ENCODE measurements around the gene FHOD3.

Gene FHOD3

DNA sequence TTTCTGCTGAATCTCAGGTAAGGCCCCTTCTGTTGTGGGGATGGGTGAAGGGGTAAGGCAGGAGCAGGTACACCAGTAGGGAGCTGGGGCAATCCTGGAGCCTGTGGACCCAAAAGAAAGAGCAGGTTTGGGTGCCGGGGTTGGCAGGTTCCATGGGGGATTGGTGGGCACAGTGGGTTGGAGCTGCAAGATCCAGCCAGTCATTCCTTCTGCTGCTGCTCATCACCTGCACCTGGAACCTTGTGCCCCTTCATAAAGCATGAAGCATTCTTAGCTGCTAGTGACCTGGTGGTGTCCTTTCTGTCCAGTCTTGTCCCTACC lies 24.9 kb downstream of the FHOD3 start:
- H3K4me1 ChIP-seq (ENCODE audit: insufficient read depth, low read length): peaks cover 6% of the 10 kb centered on the region; the same call in 1 of the 2 replicates
- H3K9me3 ChIP-seq (ENCODE audit: control insufficient read depth, insufficient read depth, low read length): no peaks in the 10 kb centered on the region
- H3K9ac ChIP-seq (ENCODE audit: low read depth, low read length): no peak overlapping the region
- H3K36me3 ChIP-seq (ENCODE audit: insufficient read depth, low read length): no peaks in the 10 kb centered on the region

GRCh38 chr18:36322734-36323133 lies 25.2 kb downstream of the FHOD3 start:
- H3K36me3 ChIP-seq (ENCODE audit: insufficient read depth, low read length): no peaks in the 10 kb centered on the region
- no peaks in the 10 kb centered on the region for H3K9me3 ChIP-seq (ENCODE audit: control insufficient read depth, insufficient read depth, low read length)
- no peak overlapping the region for H3K9ac ChIP-seq (ENCODE audit: low read depth, low read length)
- peaks cover 6% of the 10 kb centered on the region; the same call in 1 of the 2 replicates for H3K4me1 ChIP-seq (ENCODE audit: insufficient read depth, low read length)

DNA sequence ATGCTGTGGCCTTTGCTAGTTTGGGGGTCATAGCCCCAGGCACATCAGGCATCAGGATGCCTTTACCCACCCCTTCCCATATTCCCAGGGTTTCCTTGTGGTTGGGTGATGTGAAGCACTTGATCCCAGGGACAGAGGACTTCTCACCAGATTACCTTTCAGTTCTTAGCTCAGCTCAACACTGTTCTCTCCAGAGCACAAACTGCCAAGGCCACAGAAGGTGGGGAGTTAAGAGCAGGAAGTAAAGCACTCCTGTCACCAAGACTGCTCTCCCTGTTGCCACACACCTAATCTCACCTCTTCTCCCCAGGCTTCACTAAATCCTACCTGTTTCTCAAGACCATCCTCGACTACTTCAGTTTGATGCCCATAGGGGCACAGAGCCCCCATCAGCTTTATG lies 25.9 kb downstream of the FHOD3 start:
- Histone ChIP-seq H3K9me3 (ENCODE audit: control insufficient read depth, insufficient read depth, low read length) (no peaks in the 10 kb centered on the region), H3K36me3 (ENCODE audit: insufficient read depth, low read length) (no peaks in the 10 kb centered on the region), H3K4me1 (ENCODE audit: insufficient read depth, low read length) (peaks cover 6% of the 10 kb centered on the region; the same call in 1 of the 2 replicates), H3K9ac (ENCODE audit: low read depth, low read length) (no peak overlapping the region)

- H3K9ac ChIP-seq (ENCODE audit: low read depth, low read length): no peak overlapping the region
- no peaks in the 10 kb centered on the region for H3K36me3 ChIP-seq (ENCODE audit: insufficient read depth, low read length)
- no peaks in the 10 kb centered on the region for H3K9me3 ChIP-seq (ENCODE audit: control insufficient read depth, insufficient read depth, low read length)
Measured at GRCh38 chr18:36325846-36326245, 28.3 kb downstream of the FHOD3 start.

DNA sequence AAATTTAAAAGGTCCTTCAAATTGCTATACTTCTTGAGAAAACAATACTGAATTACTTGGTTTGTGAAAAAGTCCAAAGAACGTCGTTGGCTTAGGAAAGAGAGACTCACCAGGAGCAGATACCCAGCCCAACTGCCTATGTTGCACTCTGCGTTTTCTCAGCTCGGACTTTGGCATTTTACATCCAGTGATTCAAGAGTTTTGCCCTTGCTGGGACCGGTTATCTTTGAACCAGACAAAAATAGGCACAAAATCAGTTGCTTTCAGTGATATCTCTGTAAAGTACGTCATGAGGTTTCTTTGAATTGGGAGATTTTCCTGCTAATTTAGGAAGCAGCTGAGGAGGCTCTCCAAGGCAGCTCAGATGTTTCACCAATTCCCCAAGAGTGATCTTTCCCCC lies 29.3 kb downstream of the FHOD3 start:
- Histone ChIP-seq H3K36me3 (ENCODE audit: insufficient read depth, low read length) (no peaks in the 10 kb centered on the region), H3K9ac (ENCODE audit: low read depth, low read length) (no peak overlapping the region), H3K4me1 (ENCODE audit: insufficient read depth, low read length) (peaks cover 19% of the 10 kb centered on the region), H3K9me3 (ENCODE audit: control insufficient read depth, insufficient read depth, low read length) (no peaks in the 10 kb centered on the region)

More at GRCh38 chr18:36325846-36326245, 28.3 kb downstream of the FHOD3 start:
- peaks cover 17% of the 10 kb centered on the region for H3K4me1 ChIP-seq (ENCODE audit: insufficient read depth, low read length)

DNA sequence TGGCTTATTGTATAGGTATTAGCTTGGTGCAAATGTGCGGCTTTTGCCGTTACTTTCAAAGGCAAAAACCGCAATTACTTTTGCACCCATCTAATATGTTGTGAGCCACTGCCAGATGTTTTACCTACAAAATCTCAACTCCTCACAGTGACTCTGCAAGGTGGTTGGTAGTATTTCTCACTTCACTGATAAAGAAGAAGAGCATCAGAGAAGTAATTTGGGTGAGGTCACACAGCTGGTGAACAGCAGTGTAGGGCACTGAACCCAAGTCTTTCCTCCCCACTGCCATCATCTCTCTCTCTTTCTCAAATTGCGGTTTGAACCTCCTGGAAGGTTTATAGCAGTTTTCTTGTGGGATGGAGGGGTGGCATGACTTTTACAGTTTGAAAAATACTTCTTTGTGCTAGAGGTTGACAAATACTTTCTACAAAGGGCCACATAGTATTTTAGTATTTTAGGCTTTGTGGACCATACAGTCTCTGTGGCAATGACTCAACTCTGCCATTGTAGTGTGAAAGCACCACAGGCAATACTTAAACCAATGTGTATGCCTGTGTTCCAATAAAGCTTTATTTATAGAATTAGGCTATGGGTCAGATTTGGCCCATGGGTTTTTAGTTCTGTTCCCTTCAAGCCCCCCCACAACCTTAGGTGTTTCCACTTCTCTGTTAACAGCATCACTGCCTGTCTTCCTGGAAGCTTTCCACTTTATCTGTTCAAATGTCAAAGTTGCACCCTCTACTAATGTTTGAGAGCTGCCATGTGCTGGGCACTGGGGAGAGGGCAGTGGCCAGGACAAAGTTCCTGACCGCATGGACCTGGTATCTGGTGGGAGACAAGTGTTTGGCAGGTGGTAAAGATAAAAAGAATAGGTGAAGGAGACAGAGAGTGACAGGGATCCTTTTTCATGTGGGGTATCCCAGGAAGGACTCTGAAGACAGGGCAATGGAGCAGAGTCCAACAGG lies 30.1 kb downstream of the FHOD3 start:
- Histone ChIP-seq H3K4me1 (ENCODE audit: insufficient read depth, low read length) (peaks cover 17% of the 10 kb centered on the region), H3K9me3 (ENCODE audit: control insufficient read depth, insufficient read depth, low read length) (no peaks in the 10 kb centered on the region), H3K9ac (ENCODE audit: low read depth, low read length) (no peak overlapping the region), H3K36me3 (ENCODE audit: insufficient read depth, low read length) (no peaks in the 10 kb centered on the region)

DNA sequence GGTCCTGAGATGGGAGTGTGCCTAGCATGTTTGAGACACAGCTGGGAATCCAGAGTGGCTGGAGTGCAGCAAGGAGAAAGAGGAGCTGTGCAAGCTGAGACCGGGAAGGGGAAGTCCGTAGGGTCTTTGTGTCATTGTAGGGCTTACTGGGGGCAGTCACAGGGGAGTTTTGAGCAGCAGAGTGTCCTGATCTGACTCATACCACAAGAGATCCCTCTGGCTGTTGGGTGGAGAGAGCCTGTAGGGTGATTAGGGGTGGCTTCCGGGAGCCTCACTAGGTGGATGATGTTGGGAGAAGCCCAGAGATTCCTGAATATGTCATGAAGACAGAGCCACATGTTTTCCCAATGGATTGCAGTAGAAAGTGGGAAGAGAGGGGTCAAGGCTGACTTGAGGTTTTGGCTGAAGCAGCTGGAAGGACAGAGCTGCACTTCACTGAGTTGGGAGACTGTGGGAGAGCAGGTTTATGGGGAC lies 30.9 kb downstream of the FHOD3 start:
- Histone ChIP-seq H3K4me1 (ENCODE audit: insufficient read depth, low read length) (peaks cover 17% of the 10 kb centered on the region), H3K36me3 (ENCODE audit: insufficient read depth, low read length) (no peaks in the 10 kb centered on the region), H3K9ac (ENCODE audit: low read depth, low read length) (no peak overlapping the region), H3K9me3 (ENCODE audit: control insufficient read depth, insufficient read depth, low read length) (no peaks in the 10 kb centered on the region)

- no peak overlapping the region for H3K9ac ChIP-seq (ENCODE audit: low read depth, low read length)
- H3K4me1 ChIP-seq (ENCODE audit: insufficient read depth, low read length): peaks cover 17% of the 10 kb centered on the region
- H3K9me3 ChIP-seq (ENCODE audit: control insufficient read depth, insufficient read depth, low read length): no peaks in the 10 kb centered on the region
- H3K36me3 ChIP-seq (ENCODE audit: insufficient read depth, low read length): no peaks in the 10 kb centered on the region
Measured at GRCh38 chr18:36328916-36329315, 31.4 kb downstream of the FHOD3 start.

- no peaks in the 10 kb centered on the region for H3K9me3 ChIP-seq (ENCODE audit: control insufficient read depth, insufficient read depth, low read length)
- peaks cover 17% of the 10 kb centered on the region for H3K4me1 ChIP-seq (ENCODE audit: insufficient read depth, low read length)
- no peak overlapping the region for H3K9ac ChIP-seq (ENCODE audit: low read depth, low read length)
- no peaks in the 10 kb centered on the region for H3K36me3 ChIP-seq (ENCODE audit: insufficient read depth, low read length)
Measured at GRCh38 chr18:36329684-36330434, 32.3 kb downstream of the FHOD3 start.

- Histone ChIP-seq H3K36me3 (ENCODE audit: insufficient read depth, low read length) (no peaks in the 10 kb centered on the region), H3K9me3 (ENCODE audit: control insufficient read depth, insufficient read depth, low read length) (no peaks in the 10 kb centered on the region), H3K4me1 (ENCODE audit: insufficient read depth, low read length) (peaks cover 17% of the 10 kb centered on the region), H3K9ac (ENCODE audit: low read depth, low read length) (no peak overlapping the region)
Measured at GRCh38 chr18:36330435-36331052, 33.0 kb downstream of the FHOD3 start.

DNA sequence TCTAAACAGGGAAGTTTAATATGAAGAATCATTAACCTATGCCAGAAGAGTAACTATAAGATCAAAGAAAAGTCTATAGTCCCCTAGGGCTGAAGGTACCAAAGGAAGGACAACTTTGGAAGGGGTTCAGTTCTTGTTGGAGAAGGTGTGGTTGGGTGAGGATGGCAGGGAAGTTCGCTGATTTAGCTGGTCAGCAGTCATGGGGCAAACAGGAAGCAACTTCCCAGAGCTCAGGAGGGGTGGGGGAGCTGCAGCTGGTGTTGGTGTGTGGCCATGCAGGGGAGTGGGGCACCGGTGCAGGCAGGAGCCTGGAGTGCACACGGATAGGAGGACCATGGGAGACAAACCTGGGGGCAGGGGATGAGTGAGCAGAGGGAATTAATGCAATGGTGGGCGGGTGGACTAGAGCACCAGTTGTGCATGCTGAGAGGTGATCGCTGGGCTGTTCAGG lies 34.0 kb downstream of the FHOD3 start:
- no peaks in the 10 kb centered on the region for H3K9me3 ChIP-seq (ENCODE audit: control insufficient read depth, insufficient read depth, low read length)
- no peaks in the 10 kb centered on the region for H3K36me3 ChIP-seq (ENCODE audit: insufficient read depth, low read length)
- no peak overlapping the region for H3K9ac ChIP-seq (ENCODE audit: low read depth, low read length)
- peaks cover 17% of the 10 kb centered on the region for H3K4me1 ChIP-seq (ENCODE audit: insufficient read depth, low read length)

GRCh38 chr18:36333414-36333813 lies 35.9 kb downstream of the FHOD3 start:
- peaks cover 17% of the 10 kb centered on the region for H3K4me1 ChIP-seq (ENCODE audit: insufficient read depth, low read length)
- H3K9ac ChIP-seq (ENCODE audit: low read depth, low read length): no peak overlapping the region
- H3K36me3 ChIP-seq (ENCODE audit: insufficient read depth, low read length): no peaks in the 10 kb centered on the region
- no peaks in the 10 kb centered on the region for H3K9me3 ChIP-seq (ENCODE audit: control insufficient read depth, insufficient read depth, low read length)

GRCh38 chr18:36334798-36335197 lies 37.3 kb downstream of the FHOD3 start:
- Histone ChIP-seq H3K9me3 (ENCODE audit: control insufficient read depth, insufficient read depth, low read length) (no peaks in the 10 kb centered on the region), H3K9ac (ENCODE audit: low read depth, low read length) (no peak overlapping the region), H3K36me3 (ENCODE audit: insufficient read depth, low read length) (no peaks in the 10 kb centered on the region), H3K4me1 (ENCODE audit: insufficient read depth, low read length) (peaks cover 16% of the 10 kb centered on the region)

DNA sequence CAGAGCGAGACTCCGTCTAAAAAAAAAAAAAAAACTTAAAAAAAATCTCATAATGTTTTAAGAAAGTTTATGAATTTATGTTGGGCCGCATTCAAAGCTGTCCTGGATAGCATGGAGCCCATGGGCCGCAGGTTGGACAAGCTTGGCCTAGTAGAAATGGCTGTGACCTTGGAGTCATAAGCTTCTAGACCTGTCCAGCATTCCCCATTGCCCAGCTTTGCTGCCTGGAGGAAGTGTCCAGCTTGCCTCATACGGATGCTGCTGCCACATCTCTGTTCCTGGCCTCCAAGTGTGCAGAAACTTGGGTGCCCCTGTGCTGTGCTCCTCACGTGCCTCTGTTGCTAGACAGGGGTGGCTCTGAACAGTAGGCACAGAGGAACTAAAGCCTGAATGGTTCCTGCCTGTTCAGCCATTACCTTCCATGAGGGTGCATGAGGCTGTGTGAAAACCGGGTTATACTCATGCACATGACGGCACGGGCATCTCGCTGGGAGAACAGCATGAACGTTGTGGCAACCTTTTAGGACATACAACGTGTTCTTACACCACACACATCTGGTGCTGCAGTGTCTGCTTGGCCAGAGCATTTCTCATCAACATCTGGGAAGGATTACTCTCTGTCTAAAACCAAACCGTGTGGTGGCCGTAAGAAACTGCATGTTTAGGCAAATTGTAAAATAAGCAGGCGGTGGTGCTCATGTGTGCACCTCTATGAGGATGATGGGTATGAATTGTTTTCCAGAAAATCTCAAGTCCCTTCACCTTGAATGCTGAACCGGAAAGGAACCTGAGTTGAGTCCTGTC lies 38.2 kb downstream of the FHOD3 start:
- H3K36me3 ChIP-seq (ENCODE audit: insufficient read depth, low read length): no peaks in the 10 kb centered on the region
- no peaks in the 10 kb centered on the region for H3K9me3 ChIP-seq (ENCODE audit: control insufficient read depth, insufficient read depth, low read length)
- peaks cover 7% of the 10 kb centered on the region; the same call in 1 of the 2 replicates for H3K4me1 ChIP-seq (ENCODE audit: insufficient read depth, low read length)
- H3K9ac ChIP-seq (ENCODE audit: low read depth, low read length): no peak overlapping the region
